Vagina (tissue), 2 donors: ENCODE results near the gene SP8. TPM values are rescaled to one million over a fixed set of nuclear protein-coding genes. Genes with fewer than 3 reads are reported as not detected.

Experiments
- DNase-seq, 2 donors: peaks; one replicate each; pipeline ENCODE4 v3.0.0-alpha.2; 2017; ENCODE audit errors: extremely low spot score in 2 of 2
- H3K27ac ChIP-seq: fragments of 200-600 bp; sonication (generic); one replicate; pipeline ENCODE4 v1.5.1; 2019
- H3K27me3 ChIP-seq: fragments of 200-600 bp; sonication (generic); one replicate; pipeline ENCODE4 v1.5.1; 2019
- H3K36me3 ChIP-seq, 2 donors: fragments of 200-600 bp; sonication (generic); one replicate each; pipeline ENCODE4 v1.5.1; 2017 to 2019
- H3K4me1 ChIP-seq: fragments of 200-600 bp; sonication (generic); one replicate; pipeline ENCODE4 v1.5.1; 2019
- H3K4me3 ChIP-seq, 2 donors: fragments of 200-600 bp; sonication (generic); 1 replicate in 1 of 2; 2 replicates in 1 of 2; pipeline ENCODE4 v1.5.1; 2016 to 2019
- H3K9me3 ChIP-seq: fragments of 200-600 bp; sonication (generic); one replicate; pipeline ENCODE4 v1.5.1; 2019
- CTCF ChIP-seq, 3 experiments: fragments of 450-650 bp in 2 of 3; fragments of 200-600 bp in 1 of 3; sonication (generic) in 1 of 3; IDR thresholded peaks; one replicate each; pipeline ENCODE4 v1.5.1; 2017 to 2019; ENCODE audit warnings: antibody characterized with exemption in 3 of 3, mild to moderate bottlenecking in 2 of 3, moderate library complexity in 2 of 3
- POLR2A ChIP-seq, 2 donors: fragments of 450-650 bp; IDR thresholded peaks; one replicate each; pipeline ENCODE4 v1.6.1; 2017; ENCODE audit warnings: antibody characterized with exemption in 2 of 2, mild to moderate bottlenecking in 2 of 2, moderate library complexity in 2 of 2
- POLR2AphosphoS5 ChIP-seq, 2 donors: sonication (generic); formaldehyde crosslinking; IDR thresholded peaks; one replicate each; pipeline ENCODE4 v1.9.0; 2017; ENCODE audit warnings: antibody characterized with exemption in 2 of 2, mild to moderate bottlenecking in 2 of 2, low read depth in 1 of 2; ENCODE audit not compliant: insufficient read depth in 1 of 2
- intact Hi-C: fragments of 100-400 bp; cut with DNase I; formaldehyde crosslinking; loops from one replicate; pipeline ENCODE4 v1.15.1; 2023
- total RNA-seq: library from RNA; depleted of rRNA; stranded (reverse); fragments of >200 nt; gene quantifications from one replicate; pipeline ENCODE4 v1.2.3, GENCODE V29; 2016

Gene SP8
- total RNA-seq, 1 donor from 2014 or later = 2.9 TPM

GRCh38 chr7:20776214-20776911 lies 10.3 kb downstream of the SP8 start:
- Histone ChIP-seq H3K27me3 (peaks cover 10% of the 10 kb centered on the region), H3K9me3 (no peaks in the 10 kb centered on the region), H3K4me1 (peaks cover 5% of the 10 kb centered on the region), H3K36me3 (no peaks in the 10 kb centered on the region), H3K4me3 (no peak overlapping the region), H3K27ac (no peak overlapping the region)
- intact Hi-C loops = no loop called here
- TF ChIP-seq POLR2AphosphoS5 (IDR thresholded peaks at IDR 0.05; ENCODE audit: insufficient read depth in 1 of 2, low read depth in 1 of 2) (no peak), CTCF (IDR thresholded peaks at IDR 0.05) (no peak), POLR2A (IDR thresholded peaks at IDR 0.05) (no peak)
- DNase-seq = no peak

- H3K27ac ChIP-seq = no peak overlapping the region
- DNase-seq = no peak
- intact Hi-C loops = no loop called here
- H3K4me3 ChIP-seq = no peak overlapping the region
- no peak for TF ChIP-seq POLR2AphosphoS5 (IDR thresholded peaks at IDR 0.05; ENCODE audit: insufficient read depth in 1 of 2, low read depth in 1 of 2)
- no peaks in the 10 kb centered on the region for H3K4me1 ChIP-seq
- no peaks in the 10 kb centered on the region for H3K27me3 ChIP-seq
- H3K36me3 ChIP-seq = no peaks in the 10 kb centered on the region
- H3K9me3 ChIP-seq = no peaks in the 10 kb centered on the region
Observed at GRCh38 chr7:20754001-20754400, 32.7 kb downstream of the SP8 start.

GRCh38 chr7:20749906-20750305 lies 36.8 kb downstream of the SP8 start:
- no peak for DNase-seq
- Histone ChIP-seq H3K27ac (no peak overlapping the region), H3K4me1 (no peaks in the 10 kb centered on the region), H3K36me3 (no peaks in the 10 kb centered on the region), H3K9me3 (no peaks in the 10 kb centered on the region), H3K4me3 (no peak overlapping the region), H3K27me3 (no peaks in the 10 kb centered on the region)
- intact Hi-C loops = no loop called here
- TF ChIP-seq CTCF (IDR thresholded peaks at IDR 0.05) (no peak), POLR2AphosphoS5 (IDR thresholded peaks at IDR 0.05; ENCODE audit: insufficient read depth in 1 of 2, low read depth in 1 of 2) (no peak), POLR2A (IDR thresholded peaks at IDR 0.05) (no peak)

- Histone ChIP-seq H3K36me3 (no peaks in the 10 kb centered on the region), H3K27me3 (no peaks in the 10 kb centered on the region), H3K27ac (no peak overlapping the region), H3K4me3 (no peak overlapping the region), H3K9me3 (no peaks in the 10 kb centered on the region), H3K4me1 (no peaks in the 10 kb centered on the region)
- no peak for DNase-seq
- intact Hi-C loops = no loop called here
- no peak for TF ChIP-seq CTCF (IDR thresholded peaks at IDR 0.05)
- TF ChIP-seq POLR2A (IDR thresholded peaks at IDR 0.05) = no peak
- TF ChIP-seq POLR2AphosphoS5 (IDR thresholded peaks at IDR 0.05; ENCODE audit: insufficient read depth in 1 of 2, low read depth in 1 of 2) = no peak
Observed at GRCh38 chr7:20748853-20749252, 37.8 kb downstream of the SP8 start.

GRCh38 chr7:20747001-20747400 lies 39.7 kb downstream of the SP8 start:
- DNase-seq = no peak
- TF ChIP-seq POLR2A (IDR thresholded peaks at IDR 0.05) (no peak), CTCF (IDR thresholded peaks at IDR 0.05) (no peak), POLR2AphosphoS5 (IDR thresholded peaks at IDR 0.05; ENCODE audit: insufficient read depth in 1 of 2, low read depth in 1 of 2) (no peak)
- no peak overlapping the region for H3K4me3 ChIP-seq
- H3K4me1 ChIP-seq = no peaks in the 10 kb centered on the region
- no peak overlapping the region for H3K27ac ChIP-seq
- no peaks in the 10 kb centered on the region for H3K36me3 ChIP-seq
- no peaks in the 10 kb centered on the region for H3K27me3 ChIP-seq
- intact Hi-C loops = no loop called here
- no peaks in the 10 kb centered on the region for H3K9me3 ChIP-seq
